Measurements from ENCODE around the gene MSANTD1.

Gene MSANTD1

GRCh38 chr4:3303923-3304710, 55.2 kb downstream of the MSANTD1 start:
- DNase-seq (ENCODE audit: low read depth) = no peak

- DNase-seq (ENCODE audit: low read depth) = no peak
Measured at GRCh38 chr4:3304831-3305609, 56.1 kb downstream of the MSANTD1 start.

GRCh38 chr4:3305610-3306371, 56.8 kb downstream of the MSANTD1 start:
- no peak for DNase-seq (ENCODE audit: low read depth)

All from stimulated activated CD8-positive, alpha-beta memory T cell treated with anti-CD3 and anti-CD28 coated beads, Interleukin-15, amount 100 ng/mL, for 24 hours (primary cell).